H9 (cell line): Measurements from ENCODE around the gene GPR35. TPM values are rescaled to one million over a fixed set of nuclear protein-coding genes. Genes with fewer than 3 reads are reported as not detected.

ENCODE experiments used
- DNase-seq: peaks from one replicate; pipeline ENCODE4 v3.0.0-alpha.2; 2017
- H2AFZ ChIP-seq: one replicate; pipeline ENCODE4 v1.6.1; 2013; ENCODE audit warnings: mild to moderate bottlenecking, low read length, control low read depth, moderate library complexity
- H2AK5ac ChIP-seq: 2 replicates; pipeline ENCODE4 v1.6.1; 2013; ENCODE audit warnings: low read length, control low read depth, mixed read lengths; ENCODE audit not compliant: insufficient read length
- H2BK120ac ChIP-seq: one replicate; pipeline ENCODE4 v1.6.1; 2013; ENCODE audit warnings: low read depth, mild to moderate bottlenecking, low read length, control low read depth, inconsistent platforms; ENCODE audit not compliant: poor library complexity, severe bottlenecking
- H2BK12ac ChIP-seq: 2 replicates; pipeline ENCODE4 v1.6.1; 2013; ENCODE audit warnings: low read length, control low read depth, mixed read lengths, low read depth; ENCODE audit not compliant: insufficient read length
- H2BK15ac ChIP-seq: 2 replicates; pipeline ENCODE4 v1.6.1; 2013; ENCODE audit warnings: low read depth, low read length, control low read depth
- H2BK20ac ChIP-seq: one replicate; pipeline ENCODE4 v1.6.1; 2013; ENCODE audit warnings: low read depth, mild to moderate bottlenecking, low read length, control low read depth, inconsistent platforms; ENCODE audit not compliant: poor library complexity, severe bottlenecking
- H2BK5ac ChIP-seq: 2 replicates; pipeline ENCODE4 v1.6.1; 2013; ENCODE audit warnings: low read length, control low read depth, mixed read lengths; ENCODE audit not compliant: insufficient read length
- H3K14ac ChIP-seq: 2 replicates; pipeline ENCODE4 v1.6.1; 2013; ENCODE audit warnings: low read length, control low read depth; ENCODE audit not compliant: insufficient read depth
- H3K18ac ChIP-seq: 2 replicates; pipeline ENCODE4 v1.6.1; 2013; ENCODE audit warnings: low read depth, mild to moderate bottlenecking, mixed read lengths, low read length, control low read depth; ENCODE audit not compliant: insufficient read length
- H3K23ac ChIP-seq: 2 replicates; pipeline ENCODE4 v1.6.1; 2013; ENCODE audit warnings: low read length, control low read depth, mixed read lengths, low read depth; ENCODE audit not compliant: insufficient read length
- H3K23me2 ChIP-seq: 2 replicates; pipeline ENCODE4 v1.6.1; 2013; ENCODE audit warnings: low read depth, mild to moderate bottlenecking, mixed read lengths, low read length, control low read depth; ENCODE audit not compliant: insufficient read length, poor library complexity, severe bottlenecking
- H3K27ac ChIP-seq: 2 replicates; pipeline ENCODE4 v1.5.1; 2013; ENCODE audit warnings: low read length, control low read depth, mixed read lengths, low read depth; ENCODE audit not compliant: insufficient read length
- H3K27me3 ChIP-seq: 2 replicates; pipeline ENCODE4 v1.6.1; 2013; ENCODE audit warnings: low read length, control low read depth, inconsistent platforms; ENCODE audit not compliant: insufficient read depth
- H3K4ac ChIP-seq: 2 replicates; pipeline ENCODE4 v1.6.1; 2013; ENCODE audit warnings: low read depth, mild to moderate bottlenecking, control low read depth, inconsistent platforms, low read length, moderate library complexity
- H3K4me1 ChIP-seq: 2 replicates; pipeline ENCODE4 v1.6.1; 2013; ENCODE audit warnings: low read length, control low read depth, inconsistent platforms; ENCODE audit not compliant: insufficient read depth
- H3K4me2 ChIP-seq: 2 replicates; pipeline ENCODE4 v1.6.1; 2013; ENCODE audit warnings: low read length, control low read depth, mixed read lengths; ENCODE audit not compliant: insufficient read length, insufficient read depth
- H3K56ac ChIP-seq: 2 replicates; pipeline ENCODE4 v1.6.1; 2013; ENCODE audit warnings: low read depth, mild to moderate bottlenecking, mixed read lengths, low read length, control low read depth; ENCODE audit not compliant: insufficient read length
- H3K79me1 ChIP-seq: 2 replicates; pipeline ENCODE4 v1.6.1; 2013; ENCODE audit warnings: low read depth, mild to moderate bottlenecking, moderate library complexity, low read length, control low read depth, inconsistent platforms; ENCODE audit not compliant: insufficient read depth, poor library complexity, severe bottlenecking
- H3K79me2 ChIP-seq: 2 replicates; pipeline ENCODE4 v1.6.1; 2013; ENCODE audit warnings: low read length, control low read depth, inconsistent platforms; ENCODE audit not compliant: insufficient read depth
- H3K9ac ChIP-seq: 2 replicates; pipeline ENCODE4 v1.6.1; 2013; ENCODE audit warnings: low read length, control low read depth, mixed read lengths; ENCODE audit not compliant: insufficient read length; ENCODE audit errors: extremely low read depth
- H3K9me3 ChIP-seq: one replicate; pipeline ENCODE4 v1.6.1; 2013; ENCODE audit warnings: low read depth, low read length, inconsistent platforms; ENCODE audit not compliant: control insufficient read depth
- H3T11ph ChIP-seq: one replicate; pipeline ENCODE4 v1.6.1; 2013; ENCODE audit warnings: mild to moderate bottlenecking, low read length, control low read depth, inconsistent platforms
- H4K20me1 ChIP-seq: one replicate; pipeline ENCODE4 v1.6.1; 2013; ENCODE audit not compliant: control insufficient read depth, insufficient read length, insufficient read depth
- H4K5ac ChIP-seq: 2 replicates; pipeline ENCODE4 v1.6.1; 2013; ENCODE audit warnings: low read depth, mild to moderate bottlenecking, mixed read lengths, low read length, control low read depth; ENCODE audit not compliant: insufficient read length
- H4K8ac ChIP-seq: replicated peaks from 2 replicates; pipeline ENCODE4 v1.6.1; 2013; ENCODE audit warnings: low read length, control low read depth, mixed read lengths, low read depth; ENCODE audit not compliant: insufficient read length
- H4K91ac ChIP-seq: 2 replicates; pipeline ENCODE4 v1.6.1; 2013; ENCODE audit warnings: low read depth, mild to moderate bottlenecking, moderate library complexity, mixed read lengths, low read length, control low read depth; ENCODE audit not compliant: insufficient read length
- H3K27ac Mint-ChIP-seq, 3 experiments: 2 replicates in 2 of 3; 3 replicates in 1 of 3; pipeline ENCODE4 v1.8.0; 2020 to 2021; ENCODE audit warnings: mixed read lengths in 3 of 3, mild to moderate bottlenecking in 1 of 3, moderate library complexity in 1 of 3
- H3K27me3 Mint-ChIP-seq: 2 replicates; pipeline ENCODE4 v1.8.0; 2021; ENCODE audit warnings: low read depth, mild to moderate bottlenecking, moderate library complexity, mixed read lengths
- H3K36me3 Mint-ChIP-seq, 3 experiments: 2 replicates in 2 of 3; 3 replicates in 1 of 3; pipeline ENCODE4 v1.8.0; 2020 to 2021; ENCODE audit warnings: low read depth in 3 of 3, mixed read lengths in 3 of 3; ENCODE audit not compliant: insufficient read depth in 1 of 3
- H3K4me1 Mint-ChIP-seq, 2 experiments: 2 replicates each; pipeline ENCODE4 v1.8.0; 2020; ENCODE audit warnings: mixed read lengths in 2 of 2
- H3K4me3 Mint-ChIP-seq, 2 experiments: 2 replicates in 1 of 2; 3 replicates in 1 of 2; pipeline ENCODE4 v1.8.0; 2020 to 2021; ENCODE audit warnings: mild to moderate bottlenecking in 2 of 2, mixed read lengths in 2 of 2, moderate library complexity in 1 of 2
- H3K9me3 Mint-ChIP-seq, 2 experiments: 2 replicates in 1 of 2; 3 replicates in 1 of 2; pipeline ENCODE4 v1.8.0; 2020; ENCODE audit warnings: mild to moderate bottlenecking in 2 of 2, mixed read lengths in 2 of 2, moderate library complexity in 1 of 2
- WGBS: extraction: QIAGEN DNeasy Blood & Tissue Kit; methylation state at CpG from one replicate; pipeline ENCODE4 v1.1.7; 2013; ENCODE audit warnings: missing lambda C conversion rate, low lambda C conversion rate, mixed read lengths; ENCODE audit not compliant: insufficient read length; ENCODE audit errors: extremely low coverage; 5-methylcytosine and 5-hydroxymethylcytosine counted together
- total RNA-seq: library from RNA; stranded (reverse); gene quantifications from 2 replicates; pipeline ENCODE4 v1.2.1, GENCODE V29; 2021
- TF ChIP-seq, protein P1 (sequence below): fragments of 200-600 bp; sonication (generic); conservative IDR thresholded peaks from 3 replicates; pipeline ENCODE4 v1.8.0; 2021; ENCODE audit warnings: antibody characterized with exemption, mild to moderate bottlenecking

GPR35 gene
- total RNA-seq, 1 experiment from 2014 or later = 1.4 TPM

DNA sequence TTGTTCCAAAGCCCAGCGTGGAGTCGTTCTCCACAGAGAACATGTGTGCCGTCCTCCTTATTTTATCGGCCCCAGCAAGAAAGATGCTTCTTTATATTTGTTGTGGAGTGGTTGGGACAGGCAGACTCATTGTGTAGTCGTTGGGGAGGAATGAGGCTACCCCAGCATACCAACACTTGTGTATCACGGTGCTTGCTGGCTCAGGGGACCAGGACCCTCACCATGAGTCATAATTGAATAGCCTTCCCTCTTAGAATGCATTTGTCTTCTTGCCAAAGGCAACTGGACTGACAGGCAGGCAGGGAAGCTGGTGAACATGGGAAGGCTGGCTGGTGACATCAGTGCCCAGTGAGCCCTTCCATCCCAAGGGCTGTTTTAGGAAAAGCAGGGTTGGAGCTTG lies 34.1 kb upstream of the GPR35 start:
- H4K5ac ChIP-seq = no peak overlapping the region
- H2BK120ac ChIP-seq = no peak overlapping the region
- H4K91ac ChIP-seq = no peak overlapping the region
- no peaks in the 10 kb centered on the region for H3K27me3 ChIP-seq
- no peaks in the 10 kb centered on the region for H3K9me3 ChIP-seq
- Mint-ChIP-seq H3K27ac (no peak overlapping the region), H3K36me3 (peaks cover 12 to 30% (median 16%) of the 10 kb centered on the region in 3 experiments), H3K4me3 (no peak overlapping the region), H3K4me1 (peaks cover 11 to 13% of the 10 kb centered on the region in 2 experiments), H3K27me3 (no peaks in the 10 kb centered on the region; the same call in 1 of the 2 replicates), H3K9me3 (no peaks in the 10 kb centered on the region)
- peaks cover 5% of the 10 kb centered on the region for H3K79me1 ChIP-seq
- H3K4ac ChIP-seq = no peak overlapping the region
- H2BK12ac ChIP-seq = no peak overlapping the region
- DNase-seq = no peak
- H3K79me2 ChIP-seq = peaks cover 11% of the 10 kb centered on the region; the same call in 1 of the 2 replicates
- no peaks in the 10 kb centered on the region for H4K20me1 ChIP-seq
- H2AK5ac ChIP-seq = no peak overlapping the region
- TF ChIP-seq, protein P1, sequence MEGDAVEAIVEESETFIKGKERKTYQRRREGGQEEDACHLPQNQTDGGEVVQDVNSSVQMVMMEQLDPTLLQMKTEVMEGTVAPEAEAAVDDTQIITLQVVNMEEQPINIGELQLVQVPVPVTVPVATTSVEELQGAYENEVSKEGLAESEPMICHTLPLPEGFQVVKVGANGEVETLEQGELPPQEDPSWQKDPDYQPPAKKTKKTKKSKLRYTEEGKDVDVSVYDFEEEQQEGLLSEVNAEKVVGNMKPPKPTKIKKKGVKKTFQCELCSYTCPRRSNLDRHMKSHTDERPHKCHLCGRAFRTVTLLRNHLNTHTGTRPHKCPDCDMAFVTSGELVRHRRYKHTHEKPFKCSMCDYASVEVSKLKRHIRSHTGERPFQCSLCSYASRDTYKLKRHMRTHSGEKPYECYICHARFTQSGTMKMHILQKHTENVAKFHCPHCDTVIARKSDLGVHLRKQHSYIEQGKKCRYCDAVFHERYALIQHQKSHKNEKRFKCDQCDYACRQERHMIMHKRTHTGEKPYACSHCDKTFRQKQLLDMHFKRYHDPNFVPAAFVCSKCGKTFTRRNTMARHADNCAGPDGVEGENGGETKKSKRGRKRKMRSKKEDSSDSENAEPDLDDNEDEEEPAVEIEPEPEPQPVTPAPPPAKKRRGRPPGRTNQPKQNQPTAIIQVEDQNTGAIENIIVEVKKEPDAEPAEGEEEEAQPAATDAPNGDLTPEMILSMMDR = no peak
- peaks cover 7% of the 10 kb centered on the region; the same call in 1 of the 2 replicates for H3K4me1 ChIP-seq
- H2BK5ac ChIP-seq = no peak overlapping the region
- no CpG with 5 or more reads among the region's 6 CpGs for WGBS
- H3K18ac ChIP-seq = no peak overlapping the region
- no peak overlapping the region for H2BK20ac ChIP-seq
- H3K27ac ChIP-seq = no peak overlapping the region
- H4K8ac ChIP-seq = no peak overlapping the region
- no peak overlapping the region for H3T11ph ChIP-seq
- no peak overlapping the region for H3K23ac ChIP-seq
- peaks cover 8% of the 10 kb centered on the region for H3K23me2 ChIP-seq
- no peak overlapping the region for H2BK15ac ChIP-seq
- H3K14ac ChIP-seq = no peak overlapping the region
- no peak overlapping the region for H2AFZ ChIP-seq
- H3K4me2 ChIP-seq = no peak overlapping the region
- H3K56ac ChIP-seq = no peak overlapping the region
- no peak overlapping the region for H3K9ac ChIP-seq
